ENCODE results near the gene ACOT8.

GRCh38 chr20:45848969-45849582, 8.1 kb downstream of the ACOT8 start:
- TF ChIP-seq POLR2A (IDR thresholded peaks at IDR 0.05) (no peak), CTCF (IDR thresholded peaks at IDR 0.05) (no peak)

Measured in Peyer's patch (tissue), 4 donors.